ENCODE data around the gene LRRC75A. TPM values are rescaled to one million over a fixed set of nuclear protein-coding genes. Genes with fewer than 3 reads are reported as not detected.

Gene LRRC75A
- total RNA-seq, 1 donor from 2014 or later, result 0.96 TPM

DNA sequence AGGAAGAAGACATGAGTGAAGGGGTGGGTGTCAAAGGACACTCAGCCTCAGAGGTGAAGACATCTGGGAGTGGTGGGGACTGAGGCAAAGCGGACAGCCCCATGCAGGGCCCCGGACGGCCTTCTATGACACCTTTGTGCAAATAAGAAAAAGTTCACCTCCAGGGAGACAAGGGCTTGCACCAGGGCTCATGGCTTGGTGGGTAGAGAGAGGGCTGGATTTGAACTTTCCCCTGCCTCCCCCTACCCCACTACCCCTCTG lies 30.5 kb downstream of the LRRC75A start:
- no peak for TF ChIP-seq CTCF (IDR thresholded peaks at IDR 0.05; ENCODE audit: borderline replicate concordance)
- no peaks in the 10 kb centered on the region for H3K27me3 ChIP-seq (ENCODE audit: low read depth)
- H3K4me3 ChIP-seq, result no peak overlapping the region
- no peak overlapping the region for H3K27ac ChIP-seq (replicated peaks)
- no peak for DNase-seq
- H3K4me1 ChIP-seq, result peaks cover 61% of the 10 kb centered on the region
- no peaks in the 10 kb centered on the region for H3K9me3 ChIP-seq (replicated peaks)
- H3K36me3 ChIP-seq, result no peaks in the 10 kb centered on the region
- intact Hi-C loops (cut with micrococcal nuclease), result loop anchor here (5.0 kb wide), 1 partner anchor 56 kb away; no protein-coding TSS in a partner anchor

- intact Hi-C loops (cut with micrococcal nuclease), result loop anchor here (5.0 kb wide), 1 partner anchor 56 kb away; no protein-coding TSS in a partner anchor
- Histone ChIP-seq H3K27ac (replicated peaks) (no peak overlapping the region), H3K4me3 (no peak overlapping the region), H3K36me3 (no peaks in the 10 kb centered on the region), H3K4me1 (peaks cover 56% of the 10 kb centered on the region), H3K27me3 (ENCODE audit: low read depth) (no peaks in the 10 kb centered on the region), H3K9me3 (replicated peaks) (no peaks in the 10 kb centered on the region)
- DNase-seq, result no peak
- TF ChIP-seq CTCF (IDR thresholded peaks at IDR 0.05; ENCODE audit: borderline replicate concordance), result no peak
Observed at GRCh38 chr17:16460796-16461605, 31.0 kb downstream of the LRRC75A start.

DNA sequence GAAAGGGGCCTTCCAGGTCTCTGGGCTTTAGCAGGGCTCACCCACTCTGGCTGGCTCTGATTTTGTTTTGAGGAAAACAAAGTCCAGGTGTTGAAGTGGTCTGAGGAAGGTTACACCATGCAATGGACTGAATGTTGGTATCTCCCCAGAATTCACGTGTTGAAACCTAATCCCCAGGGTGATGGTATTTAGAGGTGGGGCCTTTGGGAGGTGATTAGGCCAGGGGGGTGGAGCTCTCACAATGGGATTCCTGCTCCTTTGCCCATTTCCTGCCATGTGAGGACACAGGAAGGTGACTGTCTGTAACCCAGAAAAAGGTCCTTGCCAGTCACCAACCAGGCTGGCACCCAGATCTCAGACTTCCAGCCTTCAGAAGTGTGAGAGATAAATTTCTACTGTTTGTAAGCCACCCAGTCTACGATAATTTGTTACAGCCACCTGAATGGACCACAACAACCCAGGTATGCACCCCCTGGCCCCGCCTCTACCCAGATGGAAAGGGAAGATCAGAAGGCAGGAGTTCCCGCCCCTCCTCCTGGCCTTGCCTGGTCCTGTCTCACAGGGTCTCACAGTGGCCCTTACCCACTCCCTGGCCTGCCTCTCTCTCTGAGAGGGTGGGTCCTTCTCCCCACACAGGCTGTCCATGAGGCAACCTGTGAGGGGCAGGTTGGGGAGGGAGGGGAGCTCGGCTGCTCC lies 32.0 kb downstream of the LRRC75A start:
- Histone ChIP-seq H3K4me1 (peaks cover 46% of the 10 kb centered on the region), H3K27ac (replicated peaks) (no peak overlapping the region), H3K4me3 (no peak overlapping the region), H3K36me3 (no peaks in the 10 kb centered on the region), H3K9me3 (replicated peaks) (no peaks in the 10 kb centered on the region), H3K27me3 (ENCODE audit: low read depth) (no peaks in the 10 kb centered on the region)
- intact Hi-C loops (cut with micrococcal nuclease), result loop anchor here (5.0 kb wide), 1 partner anchor 57 kb away; no protein-coding TSS in a partner anchor
- DNase-seq, result no peak
- no peak for TF ChIP-seq CTCF (IDR thresholded peaks at IDR 0.05; ENCODE audit: borderline replicate concordance)

DNA sequence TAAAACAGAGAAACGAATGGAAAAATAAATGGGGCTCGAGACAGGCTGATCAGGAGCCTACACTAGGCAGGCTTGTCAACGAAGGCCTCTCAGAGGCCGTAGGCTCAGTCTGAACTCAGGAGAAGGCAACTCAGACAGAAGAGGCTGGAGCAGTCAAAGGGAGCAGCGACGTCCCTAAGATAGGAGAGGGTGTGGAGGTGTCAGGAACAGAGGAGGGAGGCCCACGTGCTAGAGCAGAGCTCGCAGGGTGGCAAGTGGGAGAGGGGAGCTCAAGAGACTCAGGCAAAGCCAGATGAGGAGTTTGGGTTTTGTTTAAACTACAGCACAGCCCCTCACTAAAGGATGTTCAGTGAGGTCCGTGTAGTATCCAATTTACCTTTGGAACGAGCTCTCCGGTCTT lies 32.7 kb downstream of the LRRC75A start:
- DNase-seq, result no peak
- peaks cover 38% of the 10 kb centered on the region for H3K4me1 ChIP-seq
- H3K36me3 ChIP-seq, result no peaks in the 10 kb centered on the region
- H3K9me3 ChIP-seq (replicated peaks), result no peaks in the 10 kb centered on the region
- H3K27me3 ChIP-seq (ENCODE audit: low read depth), result no peaks in the 10 kb centered on the region
- no peak for TF ChIP-seq CTCF (IDR thresholded peaks at IDR 0.05; ENCODE audit: borderline replicate concordance)
- H3K27ac ChIP-seq (replicated peaks), result no peak overlapping the region
- H3K4me3 ChIP-seq, result no peak overlapping the region
- intact Hi-C loops (cut with micrococcal nuclease), result no loop called here

DNA sequence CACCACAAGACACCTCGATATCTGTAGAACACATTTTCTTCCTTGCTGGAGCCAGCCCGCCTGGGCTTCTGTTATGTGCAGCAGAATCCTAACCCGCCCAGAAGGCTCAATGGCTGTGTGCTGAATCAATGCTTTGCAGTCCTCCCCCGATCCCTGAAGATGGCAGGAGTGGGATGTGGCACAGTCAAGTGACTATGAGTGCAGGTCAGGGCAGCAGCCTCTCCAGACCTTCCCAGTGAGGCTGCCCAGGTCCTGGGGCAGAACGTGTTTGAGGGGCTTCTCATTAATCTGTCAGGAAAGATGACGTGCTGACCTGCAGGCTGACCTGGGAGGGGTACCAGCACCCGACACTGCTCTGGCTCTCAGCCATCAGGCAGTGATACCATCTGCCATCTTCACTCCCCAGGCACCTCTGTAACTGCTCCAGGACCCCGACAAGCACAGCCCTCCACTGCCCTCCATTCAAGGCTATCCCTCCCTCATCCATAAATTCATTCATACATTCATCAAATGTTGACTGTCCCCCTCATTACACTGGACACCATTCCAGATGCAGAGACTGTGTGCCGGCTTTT lies 35.2 kb downstream of the LRRC75A start:
- Histone ChIP-seq H3K9me3 (replicated peaks) (no peaks in the 10 kb centered on the region), H3K27me3 (ENCODE audit: low read depth) (no peaks in the 10 kb centered on the region), H3K36me3 (no peaks in the 10 kb centered on the region), H3K27ac (replicated peaks) (no peak overlapping the region), H3K4me3 (no peak overlapping the region), H3K4me1 (peaks cover 17% of the 10 kb centered on the region)
- intact Hi-C loops (cut with micrococcal nuclease), result no loop called here
- TF ChIP-seq CTCF (IDR thresholded peaks at IDR 0.05; ENCODE audit: borderline replicate concordance), result no peak
- no peak for DNase-seq

All from left ventricle myocardium inferior (tissue), 1 donor.